GM12872 (cell line): Measurements from ENCODE around the gene KASH5.

Source experiments
- TF ChIP-seq, protein P1 (sequence below): IDR thresholded peaks from 3 replicates; pipeline ENCODE4 v1.5.1; 2011; ENCODE audit warnings: low read depth, mild to moderate bottlenecking, low read length, moderate library complexity; ENCODE audit not compliant: insufficient read depth

The KASH5 gene

DNA sequence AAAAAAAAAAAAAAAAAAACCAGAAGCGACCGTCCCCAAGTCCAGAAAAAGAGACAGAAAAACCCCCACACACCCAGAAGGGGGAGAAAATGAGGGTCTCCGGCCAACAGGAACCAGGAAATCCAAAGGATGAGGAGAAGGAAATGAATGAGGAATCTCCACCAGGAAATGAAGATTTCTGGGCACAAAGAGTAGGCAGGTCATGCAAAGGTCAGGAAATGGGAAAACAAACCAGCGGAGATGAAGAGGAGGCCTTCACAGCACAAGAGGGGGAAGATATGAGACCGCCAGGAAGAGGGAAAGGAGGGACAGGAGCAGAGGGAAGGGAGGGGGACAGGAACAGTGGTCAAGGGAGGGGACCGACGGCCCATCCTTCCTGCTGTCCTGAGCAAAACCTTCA lies 31.7 kb upstream of the KASH5 start:
- TF ChIP-seq, protein P1, sequence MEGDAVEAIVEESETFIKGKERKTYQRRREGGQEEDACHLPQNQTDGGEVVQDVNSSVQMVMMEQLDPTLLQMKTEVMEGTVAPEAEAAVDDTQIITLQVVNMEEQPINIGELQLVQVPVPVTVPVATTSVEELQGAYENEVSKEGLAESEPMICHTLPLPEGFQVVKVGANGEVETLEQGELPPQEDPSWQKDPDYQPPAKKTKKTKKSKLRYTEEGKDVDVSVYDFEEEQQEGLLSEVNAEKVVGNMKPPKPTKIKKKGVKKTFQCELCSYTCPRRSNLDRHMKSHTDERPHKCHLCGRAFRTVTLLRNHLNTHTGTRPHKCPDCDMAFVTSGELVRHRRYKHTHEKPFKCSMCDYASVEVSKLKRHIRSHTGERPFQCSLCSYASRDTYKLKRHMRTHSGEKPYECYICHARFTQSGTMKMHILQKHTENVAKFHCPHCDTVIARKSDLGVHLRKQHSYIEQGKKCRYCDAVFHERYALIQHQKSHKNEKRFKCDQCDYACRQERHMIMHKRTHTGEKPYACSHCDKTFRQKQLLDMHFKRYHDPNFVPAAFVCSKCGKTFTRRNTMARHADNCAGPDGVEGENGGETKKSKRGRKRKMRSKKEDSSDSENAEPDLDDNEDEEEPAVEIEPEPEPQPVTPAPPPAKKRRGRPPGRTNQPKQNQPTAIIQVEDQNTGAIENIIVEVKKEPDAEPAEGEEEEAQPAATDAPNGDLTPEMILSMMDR = no peak

DNA sequence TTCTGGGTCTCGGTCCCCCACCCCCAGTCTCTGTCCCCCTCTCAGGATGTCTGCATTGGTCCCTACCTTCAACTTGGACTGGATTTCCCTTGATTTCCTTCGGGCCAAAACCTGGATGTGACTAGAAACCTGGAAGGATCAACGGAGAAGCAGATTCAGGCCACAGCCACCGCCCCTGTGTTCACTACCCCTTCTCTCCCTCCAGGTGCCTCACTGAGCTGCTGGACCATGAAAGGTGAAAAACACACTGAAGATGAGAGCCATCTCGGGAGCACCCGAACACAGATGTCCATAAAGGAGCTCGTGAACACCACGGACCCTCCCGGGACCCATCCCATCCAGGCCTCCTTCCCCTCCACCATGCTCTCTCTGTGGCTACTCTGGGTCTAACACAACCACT lies 30.9 kb upstream of the KASH5 start:
- TF ChIP-seq, protein P1 = 0 out of 3 replicates have a peak, but pooled peaks have one; percentile 5

DNA sequence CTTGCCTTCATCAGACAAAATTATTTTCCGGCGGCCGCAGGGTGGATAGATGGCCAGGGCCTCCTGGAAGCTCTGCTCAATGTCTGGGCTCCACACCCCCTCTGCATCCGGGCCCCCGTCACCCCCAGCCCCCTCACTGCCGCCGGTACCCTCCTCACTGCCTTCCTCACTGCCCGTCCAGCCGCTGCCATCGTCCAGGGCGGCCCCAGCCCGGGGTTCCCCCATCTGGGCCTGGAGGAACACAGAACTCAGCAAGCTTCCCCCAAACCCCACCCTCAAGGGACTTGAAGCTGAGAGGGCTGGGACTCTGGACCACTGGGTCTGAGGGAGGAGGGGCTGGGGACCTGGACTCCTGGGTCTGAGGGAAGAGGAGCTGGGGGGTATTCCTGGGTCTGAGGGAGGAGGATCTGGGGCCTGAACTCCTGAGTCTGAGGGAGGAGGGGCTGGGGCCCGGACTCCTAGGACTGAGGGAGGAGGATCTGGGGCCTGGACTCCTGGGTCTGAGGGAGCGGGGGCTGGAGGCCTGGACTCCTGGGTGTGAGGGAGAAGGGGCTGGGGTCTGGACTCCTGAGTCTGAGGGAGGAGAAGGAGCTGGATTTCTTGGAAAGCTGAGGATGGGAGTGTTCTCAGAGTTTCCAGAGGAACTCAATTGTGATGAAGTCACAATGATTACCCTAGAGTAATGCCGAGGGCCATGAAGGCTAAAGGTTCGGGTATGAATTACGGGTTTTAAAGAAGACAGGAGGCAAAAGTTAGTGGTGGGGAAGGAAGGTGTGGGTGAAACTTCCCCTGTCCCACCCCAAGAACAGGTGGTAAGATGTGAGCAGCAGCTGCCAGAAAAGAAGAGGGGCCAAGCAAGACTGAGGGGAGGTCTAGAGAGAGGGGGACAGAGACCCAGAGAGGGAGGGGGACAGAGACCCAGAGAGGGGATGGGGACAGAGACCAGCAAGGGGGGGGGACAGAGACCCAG lies 27.9 kb upstream of the KASH5 start:
- TF ChIP-seq, protein P1 = no peak

DNA sequence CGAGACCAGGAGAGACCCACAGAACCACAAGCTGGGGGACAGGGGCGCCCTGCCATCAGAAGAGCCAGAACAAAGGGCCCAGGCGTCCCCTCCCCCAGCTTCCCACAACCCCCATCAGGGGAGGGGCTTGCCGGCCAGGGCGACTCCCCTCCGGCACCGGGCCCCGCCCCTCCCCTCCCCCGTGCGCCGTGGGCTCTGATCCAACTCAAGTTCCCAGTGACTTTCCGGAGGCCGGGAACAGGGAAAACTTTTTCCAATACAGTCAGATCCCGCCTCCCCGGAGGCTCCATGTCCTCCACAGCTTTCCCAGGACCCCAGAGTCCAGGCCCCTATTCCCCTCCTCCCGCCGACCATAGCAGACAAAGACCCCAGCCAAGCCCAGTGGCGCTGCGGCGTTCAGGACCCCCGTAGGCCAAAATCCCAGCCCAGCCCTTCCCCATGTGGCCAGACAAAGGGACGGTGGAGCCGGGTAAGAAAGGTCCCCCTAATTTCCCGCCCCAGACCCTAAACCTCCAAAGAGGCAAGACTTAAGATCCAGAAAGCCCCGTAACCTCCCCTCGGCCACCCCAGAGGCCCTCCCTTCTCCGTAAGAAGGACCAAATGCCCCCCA lies 26.5 kb upstream of the KASH5 start:
- TF ChIP-seq, protein P1 = no peak

DNA sequence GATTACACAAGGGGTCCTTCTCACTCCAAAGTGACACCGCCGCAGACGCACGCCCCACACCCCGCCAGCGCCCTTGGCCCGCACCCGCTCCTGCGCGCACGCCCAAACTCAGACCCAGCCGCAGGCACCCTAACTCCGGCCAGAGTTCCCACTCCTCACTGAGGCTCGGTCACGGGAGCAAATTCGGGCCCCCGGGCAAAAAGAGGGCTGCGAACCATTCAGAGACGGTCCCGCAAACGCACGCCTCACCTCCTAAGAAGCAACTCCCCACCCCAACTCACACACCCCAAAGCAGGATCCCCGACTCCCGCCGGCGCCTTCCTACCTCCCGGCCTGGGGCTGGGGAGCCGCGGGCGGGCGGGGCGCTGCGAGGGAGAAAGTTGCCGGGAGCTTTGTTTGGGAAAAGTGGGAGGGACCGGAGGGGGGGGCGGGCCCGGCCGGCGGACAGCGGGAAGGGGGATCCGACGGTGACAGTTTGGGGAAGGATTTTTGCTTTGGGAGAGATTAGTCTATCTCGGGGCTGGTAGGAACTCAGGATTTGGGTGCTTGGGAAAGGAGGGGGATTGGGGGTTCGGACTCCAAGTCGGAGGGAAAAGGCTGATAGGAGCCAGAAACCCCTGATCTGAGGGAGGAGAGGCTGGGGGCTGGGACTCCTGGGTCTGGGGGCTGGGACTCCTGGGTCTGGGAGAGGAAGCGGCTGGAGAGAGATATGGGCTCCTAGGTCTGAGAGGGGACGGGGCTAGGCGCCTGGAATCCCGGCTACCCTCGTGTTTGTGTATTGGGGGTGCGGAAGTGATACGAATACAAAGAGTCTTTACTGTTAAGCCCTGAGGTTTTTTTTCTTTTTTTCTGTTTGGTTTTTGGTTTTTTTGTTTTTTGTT lies 25.8 kb upstream of the KASH5 start, which contains the start of gene TEAD2:
Gene TEAD2, minus strand, starts transcription at position 369 of the 881 bp plus-strand sequence. CDS start 2,341 bp downstream, outside the sequence.
- TF ChIP-seq, protein P1 = no peak

DNA sequence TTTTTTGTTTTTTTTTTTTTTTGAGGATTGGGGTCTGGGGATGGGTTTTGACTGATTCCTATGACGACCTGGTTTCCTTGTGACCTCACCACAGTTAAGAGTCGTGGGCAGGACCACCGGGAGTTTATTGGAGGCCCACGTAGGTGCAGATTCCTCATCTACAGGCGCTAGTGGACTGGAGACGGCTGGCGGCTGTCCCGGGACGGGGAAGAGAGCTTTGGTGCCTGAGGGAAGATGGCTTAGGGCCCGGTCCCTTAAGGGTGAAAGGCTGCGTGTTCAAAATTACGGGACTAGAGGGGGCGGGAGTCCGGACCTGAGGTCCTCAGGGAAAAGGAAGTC lies 25.2 kb upstream of the KASH5 start:
- TF ChIP-seq, protein P1 = no peak
